Activated CD4-positive, CD25-positive, alpha-beta regulatory T cell treated with anti-CD3 and anti-CD28 coated beads, Interleukin-2, amount 50 U/mL, for 24 hours (primary cell): ENCODE results near the gene ADARB1.

Experiments used
- ATAC-seq, 2 donors: fragments of 150-1000 bp; cut with Tn5 transposase; one replicate each; pipeline ENCODE4 v1.10.0; 2021; ENCODE audit warnings: mild to moderate bottlenecking in 1 of 2, moderate library complexity in 1 of 2

The ADARB1 gene

GRCh38 chr21:45056296-45056904 is 18.0 kb upstream of the ADARB1 start:
- ATAC-seq = no peak

GRCh38 chr21:45056917-45057560 is 17.3 kb upstream of the ADARB1 start:
- ATAC-seq = no peak

GRCh38 chr21:45057886-45058285 is 16.5 kb upstream of the ADARB1 start:
- ATAC-seq = no peak

DNA sequence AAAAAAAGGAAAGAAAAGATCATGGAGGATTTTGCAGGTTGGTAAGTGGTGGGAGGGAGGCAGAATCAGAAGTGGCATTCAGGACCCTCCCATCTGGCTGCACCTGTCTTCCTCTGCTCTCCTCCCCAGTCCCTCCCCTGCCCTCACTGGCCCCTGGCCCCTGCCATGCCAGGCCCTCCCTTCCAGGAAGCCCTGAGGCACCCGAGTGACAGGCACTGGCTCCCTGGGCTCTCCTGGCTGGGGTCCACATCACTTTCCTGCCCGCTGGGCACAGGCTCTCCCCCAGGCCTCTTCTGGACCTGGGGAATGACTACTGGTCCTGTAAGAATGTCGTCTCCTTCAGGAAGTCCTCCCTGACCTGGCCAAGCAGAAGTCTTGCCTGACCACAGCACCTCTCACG is 15.3 kb upstream of the ADARB1 start:
- ATAC-seq = no peak

- no peak for ATAC-seq
Measured at GRCh38 chr21:45060089-45060488, 14.3 kb upstream of the ADARB1 start.

- ATAC-seq = no peak
Measured at GRCh38 chr21:45060675-45061311, 13.6 kb upstream of the ADARB1 start.

DNA sequence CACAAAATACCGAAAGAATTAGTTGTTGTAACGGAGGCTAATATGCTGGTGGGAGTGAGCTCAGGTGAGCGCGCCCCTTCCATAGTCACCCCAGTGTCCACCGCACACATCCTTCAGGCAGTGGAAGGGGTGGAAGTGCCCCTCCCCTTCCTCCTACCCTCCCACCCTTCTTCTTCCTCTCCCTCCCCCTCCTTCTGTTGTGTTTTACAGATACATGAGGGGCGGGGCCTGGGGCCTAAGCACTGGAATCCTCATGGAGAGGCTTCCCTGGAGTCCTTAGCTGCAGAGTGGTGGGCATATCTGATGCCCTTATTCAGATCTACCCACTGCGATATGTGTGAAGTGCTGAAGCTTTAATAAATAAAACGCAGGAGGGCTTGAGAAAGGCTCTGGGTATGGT is 10.3 kb upstream of the ADARB1 start:
- ATAC-seq = no peak

DNA sequence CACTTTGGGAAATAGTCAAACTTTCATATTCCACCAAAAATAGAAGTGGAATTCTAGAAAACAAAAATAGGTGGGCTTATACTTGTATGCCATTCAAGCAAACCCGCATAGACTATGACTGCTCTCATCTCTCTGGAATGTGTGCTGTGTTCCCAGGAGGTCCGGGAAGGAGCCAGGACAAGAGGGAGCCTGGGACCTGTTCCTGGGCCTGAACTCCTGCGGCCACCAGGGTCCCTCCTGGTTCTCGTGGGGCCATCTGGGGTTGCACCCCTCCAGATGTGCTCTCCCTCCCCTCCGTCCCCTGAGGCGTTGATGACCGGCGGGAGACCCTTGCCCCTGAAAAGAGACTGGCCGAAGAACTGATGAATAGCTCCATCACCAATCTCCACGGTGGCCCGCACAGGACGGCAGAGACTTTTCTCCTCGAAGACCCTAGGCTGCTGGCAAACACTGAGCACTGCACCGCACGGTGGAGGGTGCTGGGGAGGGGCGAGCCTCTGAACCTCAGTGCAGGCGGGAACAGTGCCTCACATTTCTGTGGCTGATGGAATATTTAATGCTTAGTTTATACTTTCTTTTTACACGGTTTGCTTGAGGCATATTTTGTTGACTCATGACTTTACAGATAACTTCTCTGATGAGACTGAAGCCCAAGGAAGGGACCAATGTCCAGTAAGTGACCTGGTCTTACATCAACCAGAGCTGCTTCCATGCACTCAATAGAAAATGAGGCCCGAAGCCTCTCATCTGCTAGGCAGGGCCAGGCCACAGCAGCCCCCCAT is 9.6 kb upstream of the ADARB1 start:
- no peak for ATAC-seq

DNA sequence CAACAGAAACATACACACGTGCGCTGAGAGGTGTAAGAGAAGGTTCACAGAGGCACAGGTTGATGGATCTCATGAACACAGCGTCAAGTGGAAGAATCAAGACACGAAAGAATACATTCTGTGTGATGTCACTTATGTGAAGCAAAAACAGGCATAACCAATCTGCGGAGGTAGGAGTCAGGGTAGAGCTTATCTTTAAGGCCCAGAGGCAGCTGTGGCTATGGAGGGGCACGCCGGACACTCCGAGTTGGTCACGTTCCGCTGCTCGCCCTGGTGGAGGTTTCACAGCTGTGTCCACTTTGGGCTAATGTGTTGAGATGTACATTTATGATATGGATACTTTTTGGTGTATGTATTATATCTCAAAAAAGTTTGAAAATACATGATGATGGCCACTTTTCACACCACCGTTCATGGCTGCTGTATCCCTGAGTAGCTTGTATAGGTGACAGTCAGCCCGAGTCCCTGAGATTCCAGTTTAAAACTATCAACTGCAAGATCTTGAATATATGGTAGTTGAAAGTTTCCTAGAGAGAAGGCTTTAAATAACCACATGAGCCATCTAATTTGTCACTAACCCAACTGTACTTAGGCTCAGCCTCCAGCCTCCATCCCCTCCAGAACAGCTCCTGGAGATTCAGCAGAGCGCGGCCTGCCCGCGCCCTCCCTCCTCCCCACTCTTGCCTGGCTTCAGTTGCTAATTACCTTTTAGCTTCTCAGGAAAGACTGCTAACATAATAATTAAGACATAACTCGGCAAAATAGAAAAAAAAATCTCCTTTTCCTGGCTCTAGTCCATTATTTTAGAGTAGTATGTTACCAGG is 6.7 kb upstream of the ADARB1 start:
- no peak for ATAC-seq

- ATAC-seq = no peak
Measured at GRCh38 chr21:45069085-45069484, 5.3 kb upstream of the ADARB1 start.

DNA sequence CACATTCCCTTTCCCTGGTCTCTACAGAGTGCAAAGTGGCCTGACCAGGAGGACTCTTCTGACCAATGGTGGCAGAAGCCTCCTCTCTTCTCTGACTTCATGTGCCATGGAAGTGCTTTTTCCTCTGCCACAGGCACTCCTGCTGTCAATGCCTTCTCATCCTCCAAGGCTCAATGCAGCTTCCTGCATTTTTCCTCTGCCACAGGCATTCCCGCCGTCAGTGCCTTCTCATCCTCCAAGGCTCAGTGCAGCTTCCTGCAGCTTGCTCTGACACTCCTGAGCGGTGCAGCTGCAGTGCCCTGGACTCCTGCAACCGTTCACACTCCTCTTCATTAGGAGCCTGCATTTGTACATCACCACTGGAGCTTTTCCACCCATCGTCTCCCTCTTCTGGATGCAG is 4.7 kb upstream of the ADARB1 start:
- ATAC-seq = no peak

DNA sequence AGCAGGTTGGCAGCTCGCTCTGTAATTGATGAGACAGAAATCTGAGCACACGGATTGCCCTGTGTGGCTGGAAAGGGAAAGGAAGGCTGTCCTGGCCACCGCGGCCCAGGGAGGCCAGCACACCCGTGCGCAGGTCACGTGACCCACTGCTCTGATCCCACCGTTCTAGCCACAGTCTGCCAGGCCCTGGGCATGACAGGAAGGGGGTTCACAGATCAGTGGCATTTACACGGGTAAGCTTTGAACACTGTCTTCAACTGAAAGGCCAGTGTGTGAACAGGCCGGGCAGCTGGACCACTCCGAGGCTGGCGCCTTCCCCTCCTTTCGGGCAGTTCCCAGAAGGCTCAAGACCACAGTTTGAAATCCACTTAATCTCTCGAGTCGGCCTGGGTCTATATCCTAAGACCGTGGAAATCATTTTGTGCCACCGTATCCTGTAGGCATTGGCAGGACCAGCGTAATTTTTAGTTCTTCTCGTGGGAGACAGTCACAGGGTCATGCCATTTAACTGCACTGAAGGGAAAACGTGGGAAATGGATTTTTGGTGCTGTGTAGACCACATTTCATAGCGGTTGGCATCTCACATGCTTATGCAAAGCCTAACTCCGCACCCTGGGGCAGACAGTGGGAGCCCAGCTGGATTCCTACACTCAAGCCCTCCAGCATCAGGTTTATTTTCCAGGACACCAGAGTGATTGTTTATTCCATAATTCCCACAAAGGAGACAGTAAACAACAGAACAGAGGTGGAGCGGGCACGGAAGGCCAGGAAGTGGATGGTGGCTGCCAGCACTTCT is 3.1 kb upstream of the ADARB1 start:
- ATAC-seq = no peak

- no peak for ATAC-seq
Measured at GRCh38 chr21:45071874-45072737, 2.3 kb upstream of the ADARB1 start.

DNA sequence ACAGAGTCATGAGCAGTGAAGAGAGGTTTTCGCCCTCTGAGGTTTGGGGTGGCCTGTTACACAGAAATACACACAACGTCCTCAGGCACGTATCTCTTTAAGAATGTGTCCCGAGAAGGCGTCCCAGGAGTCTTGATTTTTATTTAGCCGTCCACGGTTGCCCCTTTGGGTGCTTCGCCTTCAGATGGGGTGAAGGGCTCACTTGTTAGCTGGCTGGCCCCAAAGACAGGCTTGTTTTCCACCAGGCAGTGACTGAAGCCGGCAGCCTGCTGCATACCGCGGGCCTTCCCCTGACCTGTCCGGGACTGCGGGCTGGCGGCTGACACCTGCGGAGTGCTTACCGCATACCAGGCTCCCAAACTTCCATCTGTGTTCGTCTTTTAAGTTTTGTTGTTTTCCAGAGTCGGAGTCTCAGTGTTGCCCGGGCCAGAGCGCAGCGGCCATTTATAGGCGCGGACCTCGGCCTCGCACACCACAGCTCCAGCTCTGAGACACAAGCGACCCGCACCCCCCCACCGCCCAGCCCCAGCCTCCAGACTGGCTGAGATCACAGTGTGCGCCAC is 1.6 kb upstream of the ADARB1 start:
- no peak for ATAC-seq

- ATAC-seq = no peak
Measured at GRCh38 chr21:45073301-45074047, 906 bp upstream of the ADARB1 start.

DNA sequence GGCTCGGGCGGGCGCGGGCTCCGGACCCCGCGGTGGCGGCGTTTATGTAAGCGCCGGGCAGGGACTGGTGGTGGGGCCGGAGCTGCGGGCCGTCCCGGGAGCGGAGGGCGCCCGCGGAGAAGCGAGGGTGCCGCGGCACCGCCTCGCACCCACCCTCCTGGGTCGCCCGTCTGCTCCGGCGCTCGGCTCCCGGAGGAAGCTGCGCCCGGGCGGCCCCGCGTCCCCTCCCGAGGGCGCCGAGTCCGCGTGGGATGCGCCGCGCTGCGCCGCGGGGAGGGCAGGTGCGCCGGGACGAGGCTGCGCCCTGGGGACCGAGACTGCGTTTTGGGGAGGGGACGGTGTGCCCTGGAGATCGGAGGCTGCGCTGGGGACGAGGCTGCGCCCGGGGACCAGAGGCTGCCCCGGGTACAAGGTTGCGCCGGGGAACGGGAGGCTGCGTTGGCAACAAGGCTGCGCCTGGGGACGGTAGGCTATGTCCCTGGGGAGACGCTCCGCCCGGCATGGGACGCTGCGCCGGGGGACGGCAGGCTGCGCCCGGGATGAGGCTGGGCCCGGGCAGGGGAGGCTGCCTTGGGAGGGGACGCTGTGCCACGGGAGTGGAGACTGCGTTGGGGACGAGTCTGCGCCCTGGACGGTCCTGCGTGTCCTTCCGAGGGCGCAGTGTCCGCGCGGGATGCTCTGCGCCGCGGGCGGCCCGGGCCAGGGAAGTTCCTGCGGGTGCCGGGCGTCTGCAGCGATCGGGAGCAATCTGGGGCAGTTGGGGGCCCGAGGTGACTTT is 627 bp downstream of the ADARB1 start:
- ATAC-seq = peak; percentile 3 to 8

DNA sequence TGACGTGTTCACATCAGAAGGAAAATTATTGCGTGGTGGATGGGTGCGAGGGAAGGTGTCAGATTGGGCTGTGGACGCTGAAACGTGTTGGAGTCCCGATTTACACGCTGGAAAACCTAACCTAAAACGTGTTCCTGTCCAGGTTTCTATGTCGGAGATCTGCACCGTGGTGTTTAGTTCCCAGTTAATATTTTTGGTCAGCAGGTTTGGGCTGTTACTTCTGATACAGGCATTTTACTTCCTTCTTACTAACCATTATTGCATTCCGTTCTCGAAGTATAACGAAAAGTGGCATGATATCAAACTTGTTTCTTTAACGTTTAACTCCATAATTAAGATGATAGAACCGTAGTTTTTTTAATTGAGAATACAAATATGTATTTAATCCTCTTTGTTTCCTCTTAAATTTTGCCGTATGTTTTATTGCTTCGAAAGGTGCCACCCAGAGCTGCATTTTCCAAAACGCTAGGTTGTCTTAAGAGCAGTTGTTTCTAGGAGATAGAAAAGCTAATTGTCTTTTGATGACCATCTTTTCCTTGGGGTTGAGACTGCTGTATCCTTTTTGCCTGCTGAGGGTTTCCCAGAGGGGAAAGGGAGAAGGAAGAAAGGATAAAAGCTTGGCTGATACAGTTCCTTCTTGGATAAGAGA is 1.3 kb downstream of the ADARB1 start:
- ATAC-seq = no peak

- no peak for ATAC-seq
Measured at GRCh38 chr21:45076245-45076711, 1.9 kb downstream of the ADARB1 start.
